Ureter (tissue), 1 donor: ENCODE measurements around the gene LIG4. TPM values are rescaled to one million over a fixed set of nuclear protein-coding genes. Genes with fewer than 3 reads are reported as not detected.

Source experiments
- DNase-seq: peaks from one replicate; pipeline ENCODE4 v3.0.0-alpha.2; 2020; ENCODE audit warnings: low spot score
- total RNA-seq: library from RNA; stranded (reverse); gene quantifications from one replicate; pipeline ENCODE4 v1.2.4, GENCODE V29; 2023
- donor health status: DM: yes; HTN: yes; CAD: no.

The LIG4 gene
- total RNA-seq, 1 donor from 2014 or later, result 7.7 TPM

DNA sequence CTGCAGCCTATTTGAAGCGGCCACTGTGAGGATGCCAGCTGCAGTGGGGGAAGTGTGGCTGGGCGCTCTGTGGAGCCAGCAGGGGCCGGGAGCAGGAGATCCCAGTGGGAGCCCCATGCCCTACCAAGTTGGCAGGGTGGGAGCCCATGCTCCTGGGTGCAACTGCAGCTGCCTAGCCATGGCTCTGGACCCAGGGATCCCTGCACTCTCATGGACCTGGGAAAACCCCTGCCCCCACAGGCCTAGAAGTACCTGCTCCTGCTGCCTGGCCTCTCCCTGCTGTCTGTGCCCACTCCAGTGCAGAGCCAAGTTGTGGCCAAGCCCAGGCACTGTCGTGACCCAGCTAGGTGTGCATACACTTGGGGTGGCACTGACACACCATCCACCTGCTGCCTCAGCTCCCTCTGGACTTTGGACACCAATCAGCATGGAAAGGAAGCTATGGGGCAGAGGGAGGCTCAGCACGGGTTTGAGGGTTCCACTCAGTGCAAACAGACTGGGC is 20.9 kb downstream of the LIG4 start:
- no peak for DNase-seq

GRCh38 chr13:108193806-108194205 is 21.5 kb downstream of the LIG4 start:
- no peak for DNase-seq

- DNase-seq, result no peak
Observed at GRCh38 chr13:108190897-108191296, 24.4 kb downstream of the LIG4 start.

DNA sequence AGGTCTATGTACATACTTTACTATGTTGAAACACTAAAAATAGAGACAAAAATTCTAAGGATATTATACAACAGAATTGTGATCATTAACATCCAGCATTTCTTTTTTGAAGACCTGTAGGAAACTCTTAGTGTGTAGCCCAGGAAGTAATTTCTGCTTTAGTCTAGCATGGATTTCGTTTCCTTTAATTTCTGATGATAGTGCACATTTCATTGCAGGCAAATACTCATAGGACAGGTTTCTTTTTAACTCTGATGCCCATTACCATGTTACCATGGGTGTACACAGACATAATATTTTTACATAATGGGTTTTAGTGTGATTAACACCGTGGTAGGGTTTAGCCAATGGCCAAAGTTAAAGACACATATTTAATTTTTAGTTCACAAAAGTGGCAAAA is 27.1 kb downstream of the LIG4 start:
- no peak for DNase-seq

GRCh38 chr13:108185223-108185622 is 30.1 kb downstream of the LIG4 start:
- DNase-seq, result no peak

GRCh38 chr13:108182652-108183051 is 32.7 kb downstream of the LIG4 start:
- DNase-seq, result no peak

DNA sequence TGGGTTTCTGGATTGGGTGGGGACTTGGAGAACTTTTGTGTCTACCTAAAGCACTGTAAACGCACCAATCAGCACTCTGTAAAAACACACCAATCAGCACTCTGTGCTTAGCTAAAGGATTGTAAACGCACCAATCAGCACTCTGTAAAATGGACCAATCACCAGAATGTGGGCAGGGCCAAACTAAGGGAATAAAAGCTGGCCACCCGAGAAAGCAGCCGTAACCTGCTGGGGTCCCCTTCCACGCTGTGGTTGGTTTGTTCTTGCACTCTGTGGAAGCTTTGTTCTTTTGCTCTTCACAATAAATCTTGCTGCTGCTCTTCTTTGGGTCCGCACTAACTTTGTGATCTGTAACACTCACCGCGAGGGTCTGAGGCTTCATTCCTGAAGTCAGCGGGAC is 37.3 kb downstream of the LIG4 start:
- DNase-seq, result no peak

- DNase-seq, result no peak
Observed at GRCh38 chr13:108176685-108177274, 38.6 kb downstream of the LIG4 start.

DNA sequence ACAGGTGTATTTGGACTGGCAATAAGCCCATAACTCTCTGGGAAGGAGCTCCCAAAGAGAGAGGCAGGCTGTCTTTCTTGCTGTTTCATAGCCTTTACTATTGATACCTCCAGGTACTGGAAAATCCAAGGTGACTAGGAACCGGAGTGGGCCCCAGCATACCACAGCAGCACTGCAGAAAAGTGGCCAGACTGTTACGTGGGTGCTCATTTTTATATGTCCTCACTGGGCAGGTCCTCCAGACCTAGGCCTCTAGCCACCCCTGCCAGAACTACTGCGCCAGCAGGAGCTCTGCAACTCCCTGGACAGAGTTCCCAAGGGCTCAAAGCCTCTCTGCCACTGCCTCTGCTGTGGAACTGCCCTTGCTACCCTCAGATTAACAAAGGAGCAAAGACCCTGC is 46.4 kb downstream of the LIG4 start:
- DNase-seq, result no peak

GRCh38 chr13:108166078-108166477 is 49.3 kb downstream of the LIG4 start:
- no peak for DNase-seq

GRCh38 chr13:108158746-108159145 is 56.6 kb downstream of the LIG4 start:
- DNase-seq, result no peak

Other genes with a start within 250 kb of the LIG4 start
- gene ABHD13, start 2.9 kb upstream of the LIG4 start, total RNA-seq, result 11.6 TPM
- gene TNFSF13B, start 54.2 kb upstream of the LIG4 start, total RNA-seq, result 3.7 TPM